Central memory CD8-positive, alpha-beta T cell (primary cell): ENCODE data around the gene PLPPR3.

ENCODE experiments used
- ATAC-seq: fragments of 150-1000 bp; cut with Tn5 transposase; replicated peaks from 2 replicates; pipeline ENCODE4 v1.10.0; 2022; ENCODE audit warnings: mild to moderate bottlenecking, moderate FRiP score, moderate number of reproducible peaks; ENCODE audit not compliant: poor library complexity, severe bottlenecking; ENCODE audit errors: extremely low read depth
- DNase-seq, 2 donors: peaks; one replicate each; pipeline ENCODE4 v3.0.0; 2021; ENCODE audit warnings: low spot score in 2 of 2
- H3K27ac Mint-ChIP-seq: one replicate; pipeline ENCODE4 v1.8.0; 2022; ENCODE audit warnings: low read depth, mild to moderate bottlenecking, moderate library complexity, mixed read lengths
- H3K27me3 Mint-ChIP-seq: one replicate; pipeline ENCODE4 v1.8.0; 2022; ENCODE audit warnings: mixed read lengths
- H3K36me3 Mint-ChIP-seq: one replicate; pipeline ENCODE4 v1.8.0; 2022; ENCODE audit warnings: mild to moderate bottlenecking, moderate library complexity, mixed read lengths; ENCODE audit not compliant: insufficient read depth
- H3K4me1 Mint-ChIP-seq: one replicate; pipeline ENCODE4 v1.8.0; 2022; ENCODE audit warnings: mixed read lengths
- H3K4me3 Mint-ChIP-seq: one replicate; pipeline ENCODE4 v1.8.0; 2022; ENCODE audit warnings: mild to moderate bottlenecking, moderate library complexity, mixed read lengths
- H3K9me3 Mint-ChIP-seq: one replicate; pipeline ENCODE4 v1.8.0; 2022; ENCODE audit warnings: mixed read lengths

Gene PLPPR3

DNA sequence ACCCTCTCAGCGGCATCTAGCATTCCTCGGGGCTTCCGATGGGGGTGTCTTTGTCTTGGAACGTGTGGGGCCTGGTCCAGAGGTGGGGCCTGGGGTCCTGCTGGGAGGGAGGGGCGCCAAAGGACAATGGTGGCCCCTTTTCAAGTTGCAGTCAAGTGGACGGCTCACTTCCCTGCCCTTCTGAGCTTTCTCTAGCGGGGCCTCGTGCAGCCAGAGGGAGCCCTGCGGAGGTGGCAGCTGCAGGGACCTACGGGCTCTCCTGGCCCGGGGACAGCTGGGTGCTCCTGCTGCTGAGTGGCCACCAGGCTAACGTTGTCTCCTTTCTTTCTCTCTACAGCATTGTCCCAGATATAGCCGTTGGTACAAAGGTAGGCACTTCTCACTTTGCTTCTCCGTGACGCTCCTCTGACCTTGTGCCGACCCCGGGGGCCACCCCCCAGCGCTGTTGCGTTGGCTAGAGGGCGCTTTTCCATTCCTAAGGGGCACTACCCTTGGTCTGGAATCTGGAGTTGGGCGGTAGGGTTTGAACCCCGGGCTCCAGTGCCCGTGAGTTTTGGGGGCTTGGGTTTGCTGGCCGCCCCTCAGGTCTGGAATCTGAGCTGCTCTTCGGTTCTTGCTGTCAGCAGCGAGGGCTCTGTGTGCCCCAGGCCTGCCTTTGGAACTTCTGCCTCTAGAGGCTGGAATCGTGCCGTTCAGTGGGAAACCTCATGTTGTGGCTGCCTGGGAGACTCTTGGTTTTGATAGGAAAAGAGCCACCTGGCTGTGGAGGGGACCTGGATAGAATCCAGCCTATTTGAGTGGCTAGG, 22.5 kb downstream of the PLPPR3 start:
- ATAC-seq (no peak), DNase-seq (no peak)
- H3K9me3 Mint-ChIP-seq: no peaks in the 10 kb centered on the region
- peaks cover 49% of the 10 kb centered on the region for H3K36me3 Mint-ChIP-seq
- H3K4me3 Mint-ChIP-seq: peak overlapping the region; percentile 94
- peaks cover 57% of the 10 kb centered on the region for H3K4me1 Mint-ChIP-seq
- peak overlapping the region; percentile 90 for H3K27ac Mint-ChIP-seq
- H3K27me3 Mint-ChIP-seq: no peaks in the 10 kb centered on the region

DNA sequence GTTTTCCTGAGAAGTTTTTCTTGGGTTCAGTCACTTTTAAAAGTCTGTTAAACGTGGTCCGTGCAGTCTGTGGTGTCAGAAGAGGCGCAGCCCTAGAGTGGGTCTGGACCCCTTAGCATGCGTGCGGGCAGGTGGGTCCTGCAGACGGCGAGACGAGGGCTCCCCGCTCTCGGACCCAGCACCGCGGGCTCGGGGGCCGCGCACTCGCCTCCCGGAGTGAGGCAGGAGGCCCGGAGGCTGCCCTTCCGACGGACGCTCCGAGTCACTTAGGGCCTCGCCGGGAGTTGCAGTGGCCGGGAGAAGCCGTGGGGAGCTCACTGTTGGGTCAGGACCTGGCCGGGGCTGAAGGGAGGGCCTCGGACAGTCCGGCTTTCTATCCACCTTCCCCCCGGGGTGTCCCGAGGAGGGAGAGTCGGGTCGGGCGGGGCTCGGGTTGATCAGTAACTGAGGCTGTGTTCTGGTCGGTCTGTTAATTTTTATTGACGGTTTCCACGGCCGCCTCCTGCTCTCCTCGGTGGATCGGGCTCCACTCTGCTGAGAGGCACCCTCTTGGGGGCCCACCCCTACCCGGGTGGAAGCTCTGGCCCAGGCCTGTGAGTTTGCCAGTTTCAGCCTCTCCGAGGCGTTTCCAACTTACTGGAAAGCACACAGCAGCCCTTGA, 23.2 kb downstream of the PLPPR3 start:
- peak overlapping the region; percentile 94 for H3K4me3 Mint-ChIP-seq
- H3K27me3 Mint-ChIP-seq: no peaks in the 10 kb centered on the region
- H3K4me1 Mint-ChIP-seq: peaks cover 54% of the 10 kb centered on the region
- peak overlapping the region; percentile 90 for H3K27ac Mint-ChIP-seq
- ATAC-seq (no peak), DNase-seq (no peak)
- H3K36me3 Mint-ChIP-seq: peaks cover 42% of the 10 kb centered on the region
- H3K9me3 Mint-ChIP-seq: no peaks in the 10 kb centered on the region

DNA sequence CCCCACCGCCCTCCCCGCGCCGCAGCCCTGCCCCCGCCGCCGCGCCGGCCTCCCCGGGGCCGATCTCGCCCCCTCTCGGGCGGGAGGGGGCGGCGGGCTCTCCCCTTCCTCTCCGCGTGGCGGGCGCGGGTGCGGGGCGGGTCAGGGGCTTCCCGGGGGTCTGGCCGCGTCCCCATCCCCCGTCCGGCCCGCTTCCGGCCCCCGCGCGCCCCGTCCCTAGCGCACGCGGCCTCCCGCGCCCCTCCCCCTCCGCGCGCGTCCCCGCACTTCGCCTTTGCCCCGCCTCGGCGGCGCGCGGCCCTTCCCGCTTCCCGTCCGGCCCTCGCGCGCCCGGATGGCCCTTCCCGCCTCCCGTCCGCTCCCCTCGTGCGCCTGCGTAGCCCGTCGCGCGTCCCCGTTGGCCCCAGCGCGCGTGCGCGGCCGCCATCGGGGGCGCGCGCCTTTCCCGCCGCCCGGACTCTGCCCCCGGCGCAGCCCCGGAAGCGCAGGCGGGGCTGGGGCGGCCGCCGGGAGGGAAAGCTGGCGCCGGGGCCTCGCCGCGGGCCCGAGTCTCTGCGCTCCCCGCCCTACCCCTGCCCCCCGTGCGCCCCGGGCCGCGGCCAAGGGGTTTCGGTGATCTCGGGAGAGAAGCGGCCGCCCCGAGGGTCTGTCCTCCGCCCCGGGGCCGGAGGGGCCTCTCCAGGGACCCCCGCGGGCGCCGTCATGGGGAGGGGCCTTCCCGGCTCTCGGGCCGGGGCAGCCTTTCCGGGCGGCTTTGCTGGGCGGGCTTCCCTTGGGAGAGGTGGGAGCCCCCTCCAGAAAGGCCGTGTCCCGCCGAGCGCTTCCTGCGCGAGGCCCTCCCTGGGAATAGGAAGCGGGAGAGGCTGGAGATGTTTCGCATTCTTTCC, 24.0 kb downstream of the PLPPR3 start:
- Mint-ChIP-seq H3K27me3 (no peaks in the 10 kb centered on the region), H3K4me3 (peak overlapping the region; percentile 94), H3K4me1 (peaks cover 46% of the 10 kb centered on the region), H3K36me3 (peaks cover 35% of the 10 kb centered on the region), H3K27ac (peak overlapping the region; percentile 90), H3K9me3 (no peaks in the 10 kb centered on the region)
- ATAC-seq (peak; percentile 20), DNase-seq (peak; percentile 73 to 84)

- H3K4me1 Mint-ChIP-seq: peaks cover 37% of the 10 kb centered on the region
- peak within 1 kb of the TSS; percentile 94 for H3K4me3 Mint-ChIP-seq
- peak within 1 kb of the TSS; percentile 90 for H3K27ac Mint-ChIP-seq
- DNase-seq (peak; percentile 93 to 100), ATAC-seq (peak; percentile 87)
- H3K36me3 Mint-ChIP-seq: peaks cover 29% of the 10 kb centered on the region
- H3K9me3 Mint-ChIP-seq: no peaks in the 10 kb centered on the region
- no peaks in the 10 kb centered on the region for H3K27me3 Mint-ChIP-seq
These were observed 24.8 kb downstream of the PLPPR3 start, which contains the start of gene PTBP1 for GRCh38 chr19:796692-797527. Gene PTBP1, plus strand, starts transcription at chr19:797452. Its CDS starts 46 bp downstream, at chr19:797498.

DNA sequence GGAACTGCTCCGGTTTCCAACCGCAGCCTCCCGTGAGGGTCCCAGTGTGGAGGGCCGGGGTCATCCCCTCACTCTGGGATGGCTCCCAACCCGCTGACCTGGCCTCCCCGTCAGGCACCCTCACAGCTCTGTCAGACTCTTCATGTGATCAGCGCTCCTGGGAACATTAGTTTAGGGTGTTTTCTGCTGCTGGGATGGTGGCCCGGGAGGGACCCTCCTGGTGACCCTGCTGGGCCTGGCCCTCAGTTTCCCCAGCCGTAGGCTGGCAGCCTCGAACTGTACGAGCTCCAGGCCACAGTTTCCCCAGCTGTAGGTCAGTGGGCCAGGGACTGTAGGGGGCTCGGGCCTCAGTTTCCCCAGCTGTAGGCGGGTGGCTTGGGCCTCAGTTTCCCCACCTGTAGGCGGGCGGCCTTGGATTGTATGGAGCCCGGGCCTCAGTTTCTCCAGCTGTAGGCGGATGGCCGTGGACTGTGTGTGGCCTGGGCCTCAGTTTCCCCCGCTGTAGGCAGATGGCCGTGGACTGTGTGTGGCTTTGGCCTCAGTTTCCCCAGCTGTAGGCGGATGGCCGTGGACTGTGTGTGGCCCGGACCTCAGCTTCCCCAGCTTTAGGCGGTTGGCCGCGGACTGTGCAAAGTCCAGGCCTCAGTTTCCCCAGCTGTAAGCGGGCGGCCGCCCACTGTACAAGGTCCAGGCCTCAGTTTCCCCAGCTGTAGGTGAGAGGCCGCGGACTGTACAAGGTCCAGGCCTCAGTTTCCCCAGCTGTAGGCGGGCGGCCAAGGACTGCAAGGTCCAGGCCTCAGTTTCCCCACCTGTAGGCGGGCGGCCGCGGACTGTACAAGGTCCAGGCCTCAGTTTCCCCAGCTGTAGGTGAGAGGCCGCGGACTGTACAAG, 25.8 kb downstream of the PLPPR3 start:
- no peak for DNase-seq
- H3K4me3 Mint-ChIP-seq: peak overlapping the region; percentile 23
- H3K9me3 Mint-ChIP-seq: no peaks in the 10 kb centered on the region
- ATAC-seq: no peak
- no peak overlapping the region for H3K27ac Mint-ChIP-seq
- H3K4me1 Mint-ChIP-seq: peaks cover 28% of the 10 kb centered on the region
- no peaks in the 10 kb centered on the region for H3K27me3 Mint-ChIP-seq
- H3K36me3 Mint-ChIP-seq: peaks cover 22% of the 10 kb centered on the region

DNA sequence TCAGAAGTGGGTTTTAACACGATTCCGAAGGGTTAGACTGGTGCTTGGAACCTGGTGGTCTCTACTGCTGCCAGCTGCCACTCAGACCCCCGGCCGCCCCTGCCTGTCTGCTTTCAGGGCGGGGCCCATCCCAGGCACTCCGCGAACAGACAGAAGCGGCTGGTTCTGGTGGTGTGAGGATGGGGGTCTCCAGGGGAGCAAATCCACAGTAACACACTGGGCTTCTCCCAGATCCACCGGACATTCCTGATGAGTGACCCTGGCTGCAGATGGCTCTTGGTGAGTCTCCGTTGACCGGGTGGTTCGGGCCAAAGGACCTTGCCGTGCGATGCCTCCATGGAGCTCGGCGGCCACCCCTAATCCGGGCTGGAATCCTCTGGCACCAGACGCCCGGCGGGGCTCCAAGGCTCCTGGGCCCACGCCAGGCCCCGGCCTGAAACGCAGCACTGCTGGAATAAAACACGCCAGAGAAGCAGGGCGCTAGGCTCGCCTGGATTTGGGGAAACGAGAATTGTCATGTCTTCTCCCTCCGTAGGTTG, 26.6 kb downstream of the PLPPR3 start:
- DNase-seq (no peak), ATAC-seq (no peak)
- no peaks in the 10 kb centered on the region for H3K27me3 Mint-ChIP-seq
- no peaks in the 10 kb centered on the region for H3K9me3 Mint-ChIP-seq
- peaks cover 20% of the 10 kb centered on the region for H3K4me1 Mint-ChIP-seq
- peaks cover 21% of the 10 kb centered on the region for H3K36me3 Mint-ChIP-seq
- no peak overlapping the region for H3K27ac Mint-ChIP-seq
- H3K4me3 Mint-ChIP-seq: peak overlapping the region; percentile 23

DNA sequence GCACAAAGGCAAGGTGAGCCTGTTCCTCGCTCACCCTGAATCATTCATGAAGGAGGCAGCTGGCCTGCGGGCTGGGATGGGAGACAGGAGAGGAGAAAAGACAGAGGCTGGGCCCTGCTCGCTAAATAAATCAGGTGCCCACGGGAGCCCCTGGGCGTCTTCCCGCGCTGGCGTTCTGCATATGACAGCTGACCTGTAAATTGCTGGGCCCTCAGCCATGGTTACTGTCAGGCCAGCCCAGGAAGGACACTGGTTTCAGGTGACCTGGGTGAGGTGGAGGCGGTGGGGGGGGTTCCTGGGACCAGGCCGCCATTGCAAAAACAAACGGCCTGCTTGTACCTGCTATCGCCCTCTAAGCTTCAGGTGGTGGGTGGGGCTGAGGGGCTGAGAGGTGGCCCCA, 27.9 kb downstream of the PLPPR3 start:
- Mint-ChIP-seq H3K27me3 (no peaks in the 10 kb centered on the region), H3K36me3 (peaks cover 11% of the 10 kb centered on the region), H3K9me3 (no peaks in the 10 kb centered on the region), H3K4me3 (no peak overlapping the region), H3K4me1 (peaks cover 6% of the 10 kb centered on the region), H3K27ac (no peak overlapping the region)
- ATAC-seq (no peak), DNase-seq (no peak)

DNA sequence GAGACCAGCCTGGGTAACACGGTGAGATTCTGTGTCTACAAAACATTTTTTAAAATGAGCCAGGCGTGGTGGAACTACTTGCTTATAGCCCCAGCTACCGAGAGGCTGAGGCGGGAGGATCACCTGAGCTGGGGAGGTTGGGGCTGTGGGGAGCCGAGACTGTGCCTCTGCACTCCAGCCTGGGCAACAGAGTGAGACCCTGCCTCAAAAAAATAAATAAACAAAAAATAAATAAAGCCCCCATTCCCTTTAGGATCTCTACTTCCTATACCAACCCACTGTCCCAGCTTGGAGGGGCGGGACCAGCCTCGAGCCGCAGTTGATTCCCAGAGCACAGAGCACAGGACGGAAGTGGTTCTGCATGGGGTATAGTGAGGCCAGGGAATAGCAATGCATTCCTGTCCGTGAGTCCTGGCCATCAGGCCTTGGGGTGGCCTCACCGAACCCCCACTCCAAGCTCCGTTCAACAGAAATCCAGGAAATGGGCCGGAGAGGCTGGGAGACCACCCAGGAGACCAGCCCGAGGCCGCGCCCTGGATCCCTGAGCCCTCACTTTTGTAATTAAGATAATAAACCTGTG, 29.4 kb downstream of the PLPPR3 start:
- no peaks in the 10 kb centered on the region for H3K27me3 Mint-ChIP-seq
- H3K4me3 Mint-ChIP-seq: no peak overlapping the region
- ATAC-seq: no peak
- H3K9me3 Mint-ChIP-seq: no peaks in the 10 kb centered on the region
- H3K27ac Mint-ChIP-seq: no peak overlapping the region
- H3K4me1 Mint-ChIP-seq: peaks cover 5% of the 10 kb centered on the region
- DNase-seq: no peak
- H3K36me3 Mint-ChIP-seq: peaks cover 5% of the 10 kb centered on the region

DNA sequence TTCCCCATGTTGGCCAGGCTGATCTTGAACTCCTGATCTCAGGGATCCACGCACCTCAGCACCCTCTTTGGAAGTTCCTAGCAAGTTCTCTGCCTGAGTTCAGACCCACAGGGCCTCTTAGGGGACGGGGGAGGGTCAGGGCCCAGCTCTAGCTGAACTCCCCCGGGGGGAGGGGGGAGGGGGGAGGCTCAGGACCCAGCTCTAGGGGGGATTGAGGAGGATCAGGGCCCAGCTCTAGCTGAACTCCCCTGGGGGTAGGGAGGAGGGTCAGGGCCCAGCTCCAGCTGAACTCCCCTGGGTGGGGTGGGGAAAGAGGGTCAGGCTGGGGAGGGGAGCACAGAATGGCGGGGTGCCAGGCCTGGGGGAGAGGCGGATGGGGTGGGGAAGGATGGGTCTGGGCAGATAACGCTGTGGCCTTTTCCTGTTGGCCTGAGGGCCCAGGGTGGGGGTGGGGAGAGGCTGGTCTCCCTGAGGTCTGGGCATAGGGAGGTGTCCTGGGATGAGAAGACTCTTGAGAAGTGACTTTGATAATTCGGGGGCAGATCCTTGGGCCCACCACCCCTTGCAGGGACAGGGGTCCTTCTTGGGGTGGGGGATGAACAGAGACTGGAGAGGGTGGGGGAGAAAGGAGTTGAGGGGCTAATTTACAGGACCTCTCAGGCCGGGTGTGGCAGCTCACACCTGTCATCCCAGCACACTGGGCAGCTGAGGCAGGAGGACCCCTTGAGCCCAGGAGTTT, 30.0 kb downstream of the PLPPR3 start:
- Mint-ChIP-seq H3K4me3 (no peak overlapping the region), H3K9me3 (no peaks in the 10 kb centered on the region), H3K27ac (no peak overlapping the region), H3K36me3 (peaks cover 1% of the 10 kb centered on the region), H3K27me3 (no peaks in the 10 kb centered on the region), H3K4me1 (peaks cover 3% of the 10 kb centered on the region)
- no peak for DNase-seq
- no peak for ATAC-seq

DNA sequence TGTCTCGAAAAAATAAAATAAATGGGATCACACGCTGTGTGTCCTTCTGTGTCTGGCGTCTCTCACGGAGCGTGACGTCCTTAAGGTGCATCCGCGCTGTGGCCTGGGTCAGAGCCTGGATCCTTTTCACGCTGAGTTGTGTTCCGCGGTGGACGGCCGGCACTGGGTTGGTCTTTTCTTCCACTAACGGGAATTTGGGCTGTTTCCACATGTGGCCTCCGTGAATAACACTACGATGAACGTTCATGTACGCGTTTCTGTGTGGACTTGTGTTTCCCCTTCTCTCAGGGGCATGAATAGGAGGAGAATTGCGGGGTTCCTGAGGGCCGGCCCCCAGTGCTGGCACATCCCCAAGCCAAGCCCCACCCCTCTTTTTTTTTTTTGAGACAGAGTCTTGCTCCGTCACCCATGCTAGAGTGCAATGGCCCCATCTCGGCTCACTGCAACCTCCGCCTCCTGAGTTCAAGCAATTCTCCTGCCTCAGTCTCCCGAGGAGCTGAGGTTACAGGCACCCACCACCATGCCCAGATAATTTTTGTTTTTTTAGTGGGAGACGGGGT, 30.7 kb downstream of the PLPPR3 start:
- Mint-ChIP-seq H3K9me3 (no peaks in the 10 kb centered on the region), H3K36me3 (peaks cover 1% of the 10 kb centered on the region), H3K4me3 (no peak overlapping the region), H3K27me3 (no peaks in the 10 kb centered on the region), H3K4me1 (no peaks in the 10 kb centered on the region), H3K27ac (no peak overlapping the region)
- DNase-seq (no peak), ATAC-seq (no peak)
